Urinary bladder (tissue), 4 donors: ENCODE measurements around the gene KRT2. TPM values are rescaled to one million over a fixed set of nuclear protein-coding genes. Genes with fewer than 3 reads are reported as not detected.

ENCODE experiments used
- DNase-seq: peaks from one replicate; pipeline ENCODE4 v3.0.0-alpha.2; 2015; ENCODE audit errors: extremely low spot score
- H3K27ac ChIP-seq: one replicate; pipeline ENCODE4 v1.5.1; 2013; ENCODE audit warnings: low read depth, mild to moderate bottlenecking, moderate library complexity
- H3K36me3 ChIP-seq: one replicate; pipeline ENCODE4 v1.6.1; 2013; ENCODE audit warnings: mild to moderate bottlenecking, moderate library complexity; ENCODE audit not compliant: insufficient read depth
- H3K4me1 ChIP-seq: one replicate; pipeline ENCODE4 v1.6.1; 2013; ENCODE audit warnings: mild to moderate bottlenecking, moderate library complexity; ENCODE audit not compliant: insufficient read depth
- H3K4me3 ChIP-seq: one replicate; pipeline ENCODE4 v1.5.1; 2013; ENCODE audit warnings: low read depth, low read length
- WGBS: extraction: QIAGEN DNeasy Blood & Tissue Kit; methylation state at CpG from one replicate; pipeline ENCODE4 v1.1.7; 2013; 5-methylcytosine and 5-hydroxymethylcytosine counted together
- polyA plus RNA-seq: library from polyadenylated mRNA; stranded (reverse); fragments of 200-250 nt; gene quantifications from one replicate; pipeline ENCODE4 v1.2.3, GENCODE V29; 2013
- total RNA-seq: library from RNA; depleted of rRNA; stranded (reverse); fragments of >200 nt; gene quantifications from one replicate; pipeline ENCODE4 v1.2.3, GENCODE V29; 2014
- donor health status: healthy with polysubstance abuse.
- donor health status: healthy.

KRT2 gene
- total and polyA plus RNA-seq, 2 donors = not detected

DNA sequence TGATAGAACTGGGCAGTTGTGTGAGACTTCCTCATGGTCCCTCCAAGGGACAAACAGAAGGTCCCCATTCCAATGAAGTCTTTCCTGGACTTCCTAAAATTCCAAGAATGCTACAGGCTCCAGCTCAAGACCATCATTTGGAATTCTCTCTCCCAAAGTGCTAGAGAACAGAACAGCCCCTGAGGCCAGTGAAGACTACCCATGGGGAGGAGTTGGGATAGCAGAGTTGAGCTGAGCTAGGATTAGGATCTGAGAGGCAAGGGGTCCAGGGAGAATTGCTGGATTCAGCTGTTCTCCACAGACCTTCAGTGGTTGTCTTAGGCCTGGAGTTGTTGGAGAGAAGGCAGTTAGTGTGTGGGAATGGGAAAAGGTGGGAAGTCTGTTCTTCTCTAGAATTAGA, 17.4 kb upstream of the KRT2 start:
- no peaks in the 10 kb centered on the region for H3K36me3 ChIP-seq
- no peaks in the 10 kb centered on the region for H3K4me1 ChIP-seq
- H3K4me3 ChIP-seq = no peak overlapping the region
- DNase-seq = no peak
- no peak overlapping the region for H3K27ac ChIP-seq

DNA sequence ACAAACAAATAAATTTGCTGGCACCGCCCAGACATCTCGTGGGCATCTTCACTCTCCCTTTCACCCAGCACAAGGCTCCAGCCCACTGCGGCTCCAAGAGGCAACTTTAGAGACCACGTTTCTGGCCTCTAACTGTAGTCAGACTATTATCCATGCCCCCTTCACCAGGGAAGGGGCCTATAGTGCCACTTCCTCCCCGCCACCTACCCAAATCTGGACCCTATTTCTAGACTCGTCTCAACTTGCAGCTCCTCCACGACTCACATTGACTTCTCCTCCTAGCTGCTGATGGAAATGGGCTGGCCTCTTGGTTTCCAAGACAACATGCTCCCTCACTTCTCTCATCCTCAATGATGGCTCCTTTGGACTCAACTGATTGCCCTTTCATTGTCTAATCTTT, 15.9 kb upstream of the KRT2 start:
- Histone ChIP-seq H3K36me3 (no peaks in the 10 kb centered on the region), H3K27ac (no peak overlapping the region), H3K4me1 (no peaks in the 10 kb centered on the region), H3K4me3 (no peak overlapping the region)
- no peak for DNase-seq
- WGBS = 83% methylated on average over 7 of the region's 7 CpGs

DNA sequence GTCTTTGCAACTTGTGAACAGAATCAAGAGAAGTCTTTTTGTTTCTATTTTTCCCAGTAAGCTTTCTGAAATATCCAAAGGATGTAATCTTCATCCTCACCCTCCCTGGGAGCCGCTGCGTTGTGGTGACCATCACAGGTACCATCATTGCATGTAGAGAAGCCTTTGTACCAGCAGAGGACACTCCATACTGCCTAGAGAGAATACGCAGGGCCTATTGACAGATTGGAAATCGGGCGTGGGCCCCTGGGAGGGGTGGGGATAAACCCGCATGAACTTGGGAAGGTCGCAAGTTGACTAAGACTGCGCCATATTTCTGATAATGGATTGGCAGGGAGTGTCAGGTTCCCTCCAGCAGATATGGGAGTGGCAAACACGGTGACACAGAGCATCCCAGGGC, 15.5 kb upstream of the KRT2 start:
- Histone ChIP-seq H3K4me3 (no peak overlapping the region), H3K36me3 (no peaks in the 10 kb centered on the region), H3K4me1 (no peaks in the 10 kb centered on the region), H3K27ac (no peak overlapping the region)
- no peak for DNase-seq
- WGBS = 73% methylated on average over 9 of the region's 9 CpGs

DNA sequence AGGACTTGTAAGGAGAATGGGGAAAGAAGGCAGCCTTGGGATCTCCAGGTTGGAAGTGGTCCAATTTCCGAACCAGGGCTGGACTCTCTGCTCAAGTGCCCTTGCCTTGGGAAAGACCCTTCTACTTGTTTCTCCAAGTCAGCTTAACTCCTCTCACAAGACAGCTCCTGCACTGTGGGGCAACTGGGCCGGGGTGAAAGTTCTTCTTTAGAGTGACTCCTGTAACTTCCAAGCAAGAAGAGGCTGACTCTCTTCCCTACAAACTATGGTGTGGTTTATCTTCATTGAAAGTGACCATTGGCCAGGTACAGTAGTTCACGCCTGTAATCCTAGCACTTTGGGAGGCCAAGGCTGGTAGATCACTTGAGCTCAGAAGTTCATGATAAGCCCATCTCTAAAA, 14.5 kb upstream of the KRT2 start:
- WGBS = 90% methylated on average over 3 of the region's 3 CpGs
- H3K36me3 ChIP-seq = no peaks in the 10 kb centered on the region
- no peaks in the 10 kb centered on the region for H3K4me1 ChIP-seq
- H3K27ac ChIP-seq = no peak overlapping the region
- DNase-seq = no peak
- no peak overlapping the region for H3K4me3 ChIP-seq

DNA sequence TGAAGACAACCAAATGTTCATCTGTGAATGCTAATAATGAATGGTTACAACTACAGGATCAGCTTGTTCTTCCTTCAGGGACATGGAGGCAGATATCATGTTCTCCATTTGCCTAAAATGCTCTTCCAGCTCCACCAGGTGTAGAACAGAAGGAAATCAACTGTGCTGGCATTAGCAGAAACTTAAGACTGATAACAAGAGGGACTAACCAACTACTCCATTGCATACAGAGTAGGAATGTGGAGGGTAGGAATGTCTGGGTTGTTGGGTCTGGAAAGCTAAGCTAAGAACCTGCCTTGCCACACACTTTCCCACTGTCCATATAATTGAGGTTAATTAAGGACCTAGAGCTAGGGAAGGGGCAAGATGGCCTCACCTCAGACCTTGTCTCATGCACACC, 11.4 kb upstream of the KRT2 start:
- no peak for DNase-seq

DNA sequence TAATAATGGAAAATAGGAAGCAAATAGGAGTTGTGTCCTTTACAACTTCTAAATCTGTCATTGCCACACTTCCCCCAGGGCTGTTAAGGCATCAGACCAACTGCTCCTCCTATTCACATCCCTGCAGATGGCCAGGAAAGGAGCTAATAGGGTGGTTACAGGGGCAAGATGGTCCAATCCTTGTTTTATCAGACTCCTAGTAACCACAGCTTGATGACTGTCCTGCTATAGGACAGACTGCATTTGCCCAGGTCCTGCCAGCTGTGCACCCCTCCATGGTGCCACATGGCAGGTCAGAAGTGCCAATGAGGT, 10.9 kb upstream of the KRT2 start:
- Histone ChIP-seq H3K4me1 (no peaks in the 10 kb centered on the region), H3K27ac (no peak overlapping the region), H3K4me3 (no peak overlapping the region), H3K36me3 (no peaks in the 10 kb centered on the region)
- no peak for DNase-seq

More for the DNA sequence above, 11.4 kb upstream of the KRT2 start:
- Histone ChIP-seq H3K36me3 (no peaks in the 10 kb centered on the region), H3K4me1 (no peaks in the 10 kb centered on the region), H3K27ac (no peak overlapping the region), H3K4me3 (no peak overlapping the region)

DNA sequence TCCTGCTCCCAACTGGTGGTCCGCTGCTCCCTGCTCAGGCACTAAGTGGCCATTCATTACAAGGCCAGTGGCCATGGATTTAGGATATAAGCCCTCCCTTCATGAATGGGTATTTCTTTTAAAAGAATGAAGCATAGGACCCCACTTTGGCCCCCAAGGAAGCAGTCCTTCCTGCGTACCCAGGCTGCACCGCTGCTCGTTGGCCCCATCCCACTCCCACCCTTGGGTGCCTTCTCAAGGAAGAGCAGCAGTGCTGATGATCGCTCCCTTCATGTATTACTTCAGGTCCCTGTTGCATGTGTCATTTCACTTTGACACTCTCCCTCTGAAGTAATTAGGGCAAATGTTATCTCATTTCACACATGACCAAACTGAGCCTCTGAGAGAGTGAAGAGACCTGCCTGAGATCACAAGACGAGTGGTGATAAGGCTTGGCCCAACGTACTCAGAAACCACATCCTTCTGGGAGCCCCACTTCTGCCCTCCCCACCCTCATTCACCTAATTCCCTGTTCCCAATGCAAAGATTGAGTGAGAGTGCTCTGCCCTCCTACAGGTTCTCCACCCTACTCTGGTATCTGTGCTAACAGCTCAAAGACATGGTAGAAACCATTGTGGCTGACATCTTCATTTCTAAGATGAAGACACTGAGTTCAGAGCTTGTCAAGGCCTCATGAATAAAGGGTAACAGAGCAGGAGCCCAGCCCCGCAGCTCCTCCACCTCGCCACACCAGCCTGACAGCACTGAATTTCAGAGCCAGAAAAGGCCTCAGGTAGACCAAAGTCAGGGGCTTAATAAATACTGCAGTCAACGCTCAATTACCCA, 10.3 kb upstream of the KRT2 start:
- no peaks in the 10 kb centered on the region for H3K4me1 ChIP-seq
- DNase-seq = no peak
- no peaks in the 10 kb centered on the region for H3K36me3 ChIP-seq
- WGBS = 85% methylated on average over 10 of the region's 10 CpGs
- no peak overlapping the region for H3K27ac ChIP-seq
- H3K4me3 ChIP-seq = no peak overlapping the region

DNA sequence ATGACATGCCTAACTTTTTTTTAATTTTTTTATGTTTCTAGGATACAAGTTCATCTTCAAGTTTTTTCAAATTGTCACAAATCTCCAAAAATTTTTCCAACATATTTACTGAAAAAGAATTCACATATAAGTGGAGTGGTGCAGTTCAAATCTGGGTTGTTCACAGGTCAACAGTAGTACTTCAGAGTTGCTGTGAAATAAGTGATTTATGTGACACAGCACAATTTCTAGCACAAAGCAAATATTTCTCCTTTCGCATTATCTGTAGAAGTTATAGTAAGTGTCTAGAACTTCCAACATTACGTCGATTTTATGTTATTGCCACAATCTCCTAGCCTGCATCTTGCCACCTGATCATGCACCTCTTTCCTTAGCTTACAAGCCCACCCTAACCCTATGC, 9.7 kb upstream of the KRT2 start:
- Histone ChIP-seq H3K4me1 (no peaks in the 10 kb centered on the region), H3K4me3 (no peak overlapping the region), H3K27ac (no peak overlapping the region), H3K36me3 (no peaks in the 10 kb centered on the region)
- WGBS = 89% methylated on average over 3 of the region's 3 CpGs
- DNase-seq = no peak

DNA sequence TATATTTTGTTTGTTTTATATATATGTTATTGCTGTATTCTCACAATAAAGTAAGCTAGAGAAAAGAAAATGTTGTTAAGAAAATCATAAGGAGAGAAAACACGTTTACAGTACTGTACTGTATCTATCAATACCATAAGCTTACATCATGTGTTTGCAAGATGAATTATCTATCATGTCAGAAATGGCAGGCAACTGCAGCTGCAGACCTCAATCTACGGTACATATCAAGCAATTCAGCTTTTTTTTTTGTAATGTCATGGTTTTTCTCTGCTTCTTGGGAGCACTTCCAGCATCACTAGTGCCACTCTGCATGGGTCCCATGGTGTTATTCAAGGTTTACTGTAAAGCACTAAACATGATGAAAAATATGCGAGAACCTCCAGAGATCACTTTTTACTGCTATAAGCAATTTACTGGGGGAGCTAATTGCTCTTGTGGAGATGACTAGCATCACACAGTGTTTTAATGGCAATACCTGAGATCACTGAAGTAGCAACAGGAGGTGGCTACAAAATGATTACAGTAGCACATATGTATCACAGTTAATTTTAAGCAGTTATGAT, 9.0 kb upstream of the KRT2 start:
- Histone ChIP-seq H3K4me3 (no peak overlapping the region), H3K27ac (no peak overlapping the region), H3K4me1 (no peaks in the 10 kb centered on the region), H3K36me3 (no peaks in the 10 kb centered on the region)
- 82% methylated on average over 3 of the region's 3 CpGs for WGBS
- no peak for DNase-seq

DNA sequence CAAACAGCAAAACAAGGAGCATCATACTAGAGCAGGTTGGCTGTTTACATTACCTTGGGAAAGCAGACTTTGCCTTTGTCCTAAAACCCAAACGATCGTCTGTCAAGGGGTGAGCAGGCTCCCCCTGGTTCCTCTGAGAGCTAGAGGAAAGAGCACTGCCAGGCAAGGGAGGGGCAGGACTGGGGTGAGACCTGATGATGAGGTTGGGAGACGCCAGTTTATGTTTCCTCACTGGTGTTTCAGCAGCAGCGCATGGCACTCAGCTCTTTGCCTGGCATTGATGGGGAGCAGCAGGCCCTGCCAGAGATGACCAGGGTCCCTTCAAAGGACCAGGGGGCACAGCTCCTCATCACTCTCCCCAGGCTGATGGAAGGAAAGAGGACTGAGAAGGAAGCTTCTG, 7.9 kb upstream of the KRT2 start:
- no peaks in the 10 kb centered on the region for H3K4me1 ChIP-seq
- no peak overlapping the region for H3K4me3 ChIP-seq
- no peaks in the 10 kb centered on the region for H3K36me3 ChIP-seq
- WGBS = 76% methylated on average over 4 of the region's 4 CpGs
- no peak for DNase-seq
- no peak overlapping the region for H3K27ac ChIP-seq

GRCh38 chr12:52659395-52659794, 7.4 kb upstream of the KRT2 start:
- Histone ChIP-seq H3K4me1 (no peaks in the 10 kb centered on the region), H3K4me3 (no peak overlapping the region), H3K27ac (no peak overlapping the region), H3K36me3 (no peaks in the 10 kb centered on the region)
- no peak for DNase-seq
- 61% methylated on average over 7 of the region's 7 CpGs for WGBS

DNA sequence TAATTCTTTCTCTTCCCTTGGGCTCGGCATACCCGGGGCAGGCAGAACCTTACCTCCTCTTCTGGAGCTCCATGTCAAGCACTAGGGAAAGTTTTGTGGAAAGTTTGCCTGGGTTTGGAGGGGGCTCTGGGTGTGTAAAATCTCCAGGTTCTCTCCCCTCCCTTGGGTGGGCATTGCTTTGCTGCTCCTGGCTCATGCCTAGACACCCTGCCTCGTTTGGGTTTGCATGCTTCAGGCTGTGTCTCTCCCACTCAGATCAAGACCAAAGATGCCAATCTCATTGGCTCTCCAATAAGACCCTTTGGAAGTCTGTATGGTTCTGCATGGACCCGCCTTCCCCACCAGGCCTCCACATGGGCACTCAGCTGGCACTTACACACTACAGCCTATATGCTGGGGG, 6.2 kb upstream of the KRT2 start:
- H3K36me3 ChIP-seq = no peaks in the 10 kb centered on the region
- H3K4me1 ChIP-seq = no peaks in the 10 kb centered on the region
- DNase-seq = no peak
- H3K27ac ChIP-seq = no peak overlapping the region
- 84% methylated on average over 4 of the region's 4 CpGs for WGBS
- no peak overlapping the region for H3K4me3 ChIP-seq

DNA sequence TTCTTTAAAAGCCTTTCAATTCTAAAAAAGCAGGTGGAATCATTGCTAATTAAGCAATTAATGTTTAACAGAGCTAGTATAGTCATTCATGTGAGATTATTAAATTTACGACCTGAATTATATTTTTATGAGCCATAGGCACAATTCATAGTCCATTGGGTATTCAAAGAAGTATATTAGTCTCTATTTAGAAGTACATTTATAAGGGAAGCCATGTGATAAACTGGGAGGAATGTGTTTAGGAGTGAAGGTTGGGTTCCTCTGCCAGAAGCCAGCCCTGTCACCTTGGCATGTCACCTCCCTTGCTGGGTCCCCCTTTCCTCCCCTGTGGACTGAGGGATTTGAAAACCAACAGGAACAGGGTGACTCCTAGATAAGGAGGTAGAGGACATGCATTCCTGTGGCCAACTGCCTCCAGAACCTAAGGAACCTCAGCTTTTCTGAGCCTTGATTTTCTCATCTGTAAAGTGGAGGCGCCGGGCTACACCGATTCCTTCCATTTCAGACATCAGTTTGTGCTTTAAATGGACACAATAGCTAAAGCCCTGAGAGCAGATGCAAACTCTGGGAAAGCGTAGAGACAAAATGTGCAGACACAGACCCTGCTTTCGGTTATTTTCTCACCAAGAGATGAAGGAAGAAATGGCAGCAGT, 5.4 kb upstream of the KRT2 start:
- no peak for DNase-seq
- WGBS = 94% methylated on average over 6 of the region's 6 CpGs
- H3K4me1 ChIP-seq = no peaks in the 10 kb centered on the region
- H3K4me3 ChIP-seq = no peak overlapping the region
- no peak overlapping the region for H3K27ac ChIP-seq
- H3K36me3 ChIP-seq = no peaks in the 10 kb centered on the region

GRCh38 chr12:52656616-52657015, 4.6 kb upstream of the KRT2 start:
- no peak overlapping the region for H3K4me3 ChIP-seq
- no peaks in the 10 kb centered on the region for H3K36me3 ChIP-seq
- DNase-seq = no peak
- no peaks in the 10 kb centered on the region for H3K4me1 ChIP-seq
- WGBS = 82% methylated on average over 4 of the region's 4 CpGs
- H3K27ac ChIP-seq = no peak overlapping the region
